ENCODE measurements around the gene SRP72.
A peak's percentile ranks its signal among the peaks of the same experiment; 100 is the strongest.
"Not testable (repeated sequence)": the region's sequence is repeated elsewhere in the genome, so short reads cannot be mapped to it uniquely, and the experiment has no call there.

The SRP72 gene

GRCh38 chr4:56465599-56466295 is 1.7 kb upstream of the SRP72 start:
- no peak for DNase-seq

- not testable (repeated sequence) for DNase-seq
Observed at GRCh38 chr4:56466296-56466761, 1.1 kb upstream of the SRP72 start.

GRCh38 chr4:56466910-56467283 is 520 bp upstream of the SRP72 start:
- DNase-seq, result no peak

GRCh38 chr4:56468097-56468422 is 643 bp downstream of the SRP72 start:
- DNase-seq, result peak in 1 of 2 donors; percentile 29

GRCh38 chr4:56469489-56470210 is 2.2 kb downstream of the SRP72 start:
- no peak for DNase-seq

- DNase-seq, result no peak
Observed at GRCh38 chr4:56475917-56476316, 8.5 kb downstream of the SRP72 start.

GRCh38 chr4:56477192-56477702 is 9.8 kb downstream of the SRP72 start:
- no peak for DNase-seq

- no peak for DNase-seq
Observed at GRCh38 chr4:56480691-56481090, 13.3 kb downstream of the SRP72 start.

- no peak for DNase-seq
Observed at GRCh38 chr4:56496241-56496640, 28.8 kb downstream of the SRP72 start.

GRCh38 chr4:56505269-56506130 is 38.1 kb downstream of the SRP72 start, which contains the start of gene ARL9:
Gene ARL9, plus strand, starts transcription at chr4:56505791. Its CDS starts 72 bp downstream, at chr4:56505863.
- peak; percentile 59 to 65 for DNase-seq

- DNase-seq, result no peak
Observed at GRCh38 chr4:56511098-56511497, 43.7 kb downstream of the SRP72 start.

GRCh38 chr4:56512166-56512565 is 44.7 kb downstream of the SRP72 start:
- no peak for DNase-seq

GRCh38 chr4:56513517-56513916 is 46.1 kb downstream of the SRP72 start:
- DNase-seq, result no peak

GRCh38 chr4:56530269-56531148 is 63.1 kb downstream of the SRP72 start:
- peak; percentile 85 to 88 for DNase-seq

GRCh38 chr4:56531149-56531770 is 63.8 kb downstream of the SRP72 start:
- no peak for DNase-seq

- DNase-seq, result no peak
Observed at GRCh38 chr4:56531823-56532222, 64.4 kb downstream of the SRP72 start.

- no peak for DNase-seq
Observed at GRCh38 chr4:56532239-56532638, 64.8 kb downstream of the SRP72 start.

- DNase-seq, result no peak
Observed at GRCh38 chr4:56535915-56536314, 68.5 kb downstream of the SRP72 start.

GRCh38 chr4:56537147-56537546 is 69.7 kb downstream of the SRP72 start:
- DNase-seq, result no peak

- DNase-seq, result no peak
Observed at GRCh38 chr4:56540826-56541225, 73.4 kb downstream of the SRP72 start.

GRCh38 chr4:56544573-56545131 is 77.2 kb downstream of the SRP72 start:
- DNase-seq, result peak; percentile 91 to 92

Data from stimulated activated CD4-positive, alpha-beta T cell treated with anti-CD3 and anti-CD28 coated beads, Interleukin-2, amount 100 ng/mL, for 24 hours (primary cell).